NCI-H748 (cell line): ENCODE measurements around the gene KRT6B.
"Not testable (repeated sequence)": the region's sequence is repeated elsewhere in the genome, so short reads cannot be mapped to it uniquely, and the experiment has no call there.

Experiments
- DNase-seq: peaks from one replicate; lab custom pipeline; 2025; ENCODE audit not compliant: unreplicated experiment; lab: John Stamatoyannopoulos, UW

KRT6B gene

DNA sequence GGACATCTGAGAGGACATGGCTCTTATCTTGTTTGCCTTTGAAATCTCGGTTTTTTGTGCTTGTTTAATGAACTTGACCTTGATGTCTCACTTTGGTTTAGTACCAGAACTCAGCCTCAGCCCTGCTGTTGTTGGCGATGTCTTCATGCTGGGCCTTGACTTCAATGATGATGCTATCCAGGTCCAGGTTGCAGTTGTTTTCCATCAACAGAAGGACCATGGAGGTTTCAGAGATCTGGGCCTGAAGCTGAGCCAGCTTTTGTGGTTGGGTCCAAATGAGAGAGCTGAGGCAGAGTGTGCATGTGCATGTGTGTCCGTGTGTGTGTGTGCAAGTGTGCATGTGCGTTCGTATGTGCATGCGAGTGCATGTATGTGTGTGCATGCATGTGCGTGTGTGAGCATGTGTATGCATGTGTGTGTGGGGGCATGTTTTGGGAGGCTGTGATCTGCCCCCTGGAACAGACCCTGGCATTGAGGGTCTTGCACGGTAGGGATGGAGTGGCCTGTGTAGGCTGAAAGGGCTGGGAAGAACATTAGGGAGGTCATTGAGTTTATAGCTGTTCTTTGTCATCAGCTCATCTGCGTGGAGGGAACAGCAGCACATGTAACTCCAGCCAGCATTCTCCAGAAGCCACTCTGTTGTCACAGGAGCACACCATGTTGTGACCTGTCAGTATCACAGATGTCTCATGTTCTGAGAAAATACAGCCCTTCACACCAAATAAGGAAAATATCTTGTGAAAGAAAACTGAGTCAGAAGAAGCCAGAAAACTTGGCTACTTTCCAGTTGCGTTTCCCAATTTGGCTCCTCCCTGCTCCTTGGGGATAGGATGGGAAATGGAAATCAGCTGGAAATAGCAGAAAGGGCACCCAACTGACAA lies 35.8 kb downstream of the KRT6B start:
- DNase-seq: no peak

- DNase-seq: no peak
These were observed 37.0 kb downstream of the KRT6B start for GRCh38 chr12:52414936-52415335.

DNA sequence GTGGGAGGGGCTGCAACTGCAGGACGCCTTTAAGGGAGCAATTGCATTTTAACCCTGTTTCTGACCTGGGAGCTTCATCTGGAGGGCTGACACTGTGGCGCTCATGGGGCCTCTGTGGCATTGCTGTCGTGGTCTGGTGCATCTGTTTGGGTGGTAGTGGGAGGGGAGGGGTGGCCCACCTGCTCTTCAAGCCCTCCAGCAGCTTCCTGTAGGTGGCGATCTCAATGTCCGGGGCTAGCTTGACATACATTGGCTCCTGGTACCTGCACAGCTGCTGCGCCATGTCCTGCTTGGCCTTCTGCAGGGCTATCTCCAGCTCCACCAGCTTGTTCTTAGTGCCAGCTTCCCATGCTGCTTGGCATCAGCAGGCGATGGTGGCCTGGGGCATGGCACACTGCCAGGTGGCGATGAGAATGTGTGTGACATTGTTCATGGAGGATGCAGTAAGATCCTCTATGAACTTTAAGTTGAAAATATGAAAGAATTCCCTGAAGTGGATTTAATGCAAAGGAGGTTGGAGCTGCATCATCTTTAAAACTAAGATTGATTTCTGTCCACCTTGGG lies 38.1 kb downstream of the KRT6B start:
- DNase-seq: no peak

DNA sequence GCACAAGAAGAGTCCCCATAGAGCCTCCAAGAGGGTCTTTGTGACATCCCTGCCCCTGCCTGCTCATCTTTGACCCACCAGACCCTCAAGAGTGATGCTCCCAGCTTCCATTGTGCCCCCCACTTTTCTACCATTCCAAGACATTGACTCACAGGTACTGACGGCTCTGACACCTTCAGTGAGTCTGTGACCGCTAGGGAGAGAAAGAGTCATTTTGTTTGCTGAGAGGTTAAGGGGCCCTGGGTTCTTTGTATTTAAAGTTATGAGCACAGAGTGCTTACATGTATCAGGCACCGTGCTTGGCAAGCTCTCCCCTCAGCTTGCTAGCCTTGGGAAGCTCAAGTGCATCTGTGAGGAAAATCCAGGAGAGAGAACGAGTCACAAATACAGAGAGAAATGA lies 38.7 kb downstream of the KRT6B start:
- no peak for DNase-seq

DNA sequence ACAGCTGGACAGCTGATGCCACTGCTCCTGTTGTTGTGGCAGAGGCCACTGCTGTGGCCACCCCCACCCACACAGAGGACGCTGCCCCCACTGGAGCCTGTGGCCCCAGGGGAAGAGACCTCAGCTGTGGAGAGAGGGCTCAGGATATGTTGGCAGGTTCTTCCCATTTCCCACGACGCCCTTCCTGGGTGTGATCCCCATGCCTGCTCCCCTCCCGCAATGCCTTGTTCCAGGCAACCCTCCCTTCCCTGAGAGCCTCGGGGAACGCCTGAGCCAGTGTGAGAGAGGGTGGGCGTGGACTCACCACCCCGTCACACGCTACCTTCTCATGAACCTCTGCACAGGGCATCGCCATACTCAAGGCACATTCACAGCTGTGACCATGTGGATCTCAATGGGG lies 40.1 kb downstream of the KRT6B start:
- no peak for DNase-seq

DNA sequence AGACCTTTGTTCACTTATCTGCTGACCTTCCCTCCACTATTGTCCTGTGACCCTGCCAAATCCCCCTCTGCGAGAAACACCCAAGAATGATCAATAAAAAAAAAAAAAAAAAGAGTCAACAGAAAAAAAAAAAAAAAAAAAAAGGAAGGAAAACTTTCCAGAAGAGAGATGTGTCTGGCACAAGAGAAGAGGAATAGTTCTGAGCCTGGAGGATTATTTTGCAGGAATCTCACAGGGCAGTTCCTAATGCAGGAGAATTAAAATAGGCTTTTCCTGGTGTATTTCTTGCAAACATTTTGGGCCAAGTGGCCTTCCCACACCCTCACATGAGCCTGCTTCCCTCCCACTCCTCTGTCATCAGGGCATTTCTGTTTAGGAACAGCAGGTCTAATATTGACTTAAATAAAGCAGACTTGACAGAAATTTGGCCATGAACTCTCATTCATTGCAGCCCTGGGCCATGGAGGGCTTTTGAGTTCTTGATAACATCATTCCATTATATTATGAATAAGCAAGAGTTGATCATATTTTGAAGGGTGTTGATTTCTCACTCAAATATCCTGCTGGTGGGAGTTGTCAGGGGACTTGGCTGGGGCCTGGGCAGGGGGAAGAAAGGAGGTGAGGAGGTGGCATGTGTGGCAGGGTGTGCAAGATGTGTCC lies 41.2 kb downstream of the KRT6B start:
- DNase-seq: not testable (repeated sequence)

DNA sequence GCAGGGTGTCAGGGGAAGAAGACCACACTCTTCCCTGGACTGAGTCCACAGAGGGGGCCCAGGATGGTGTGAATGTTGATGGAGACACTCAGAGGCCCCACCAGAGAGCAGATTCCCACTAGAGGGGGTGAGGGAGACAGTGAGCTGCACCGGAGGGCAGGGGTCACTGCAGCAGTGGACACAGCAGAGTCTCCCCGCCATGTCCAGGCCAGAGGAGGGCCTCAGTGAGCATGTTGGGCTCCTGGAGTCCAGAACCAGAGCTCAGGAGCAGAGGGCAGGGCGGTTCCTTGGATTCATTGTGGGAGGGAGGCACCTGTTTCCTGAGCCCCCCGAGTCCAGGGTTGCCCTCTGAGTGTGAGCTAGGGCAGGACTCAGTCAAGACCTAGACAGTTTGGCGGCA lies 44.0 kb downstream of the KRT6B start:
- no peak for DNase-seq

DNA sequence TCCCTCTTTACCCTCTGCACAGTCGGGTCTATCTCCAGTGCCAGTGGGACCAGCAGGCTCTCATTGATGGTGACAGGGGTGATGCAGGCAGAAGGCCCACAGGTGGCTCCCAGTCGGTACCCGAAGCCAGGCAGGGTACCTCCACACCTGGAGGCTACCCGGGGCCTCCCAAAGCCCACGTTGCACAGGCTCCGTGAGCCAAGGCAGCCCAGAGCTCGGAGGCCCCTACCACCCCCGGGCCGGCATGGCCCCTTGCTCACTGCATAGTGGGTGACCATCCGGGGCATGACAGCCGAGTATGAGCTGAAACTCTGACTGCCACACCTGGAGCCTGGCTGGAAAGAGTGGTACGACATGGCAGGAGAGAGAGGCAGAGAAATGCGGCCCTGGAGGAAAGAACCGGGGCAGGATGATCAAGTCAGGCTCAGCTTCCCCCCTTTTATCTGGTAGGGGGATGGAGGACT lies 46.0 kb downstream of the KRT6B start, which contains the start of gene KRT82:
Gene KRT82, minus strand, starts transcription at position 414 of the 464 bp plus-strand sequence. Its CDS starts 58 bp downstream, at position 356.
- no peak for DNase-seq

DNA sequence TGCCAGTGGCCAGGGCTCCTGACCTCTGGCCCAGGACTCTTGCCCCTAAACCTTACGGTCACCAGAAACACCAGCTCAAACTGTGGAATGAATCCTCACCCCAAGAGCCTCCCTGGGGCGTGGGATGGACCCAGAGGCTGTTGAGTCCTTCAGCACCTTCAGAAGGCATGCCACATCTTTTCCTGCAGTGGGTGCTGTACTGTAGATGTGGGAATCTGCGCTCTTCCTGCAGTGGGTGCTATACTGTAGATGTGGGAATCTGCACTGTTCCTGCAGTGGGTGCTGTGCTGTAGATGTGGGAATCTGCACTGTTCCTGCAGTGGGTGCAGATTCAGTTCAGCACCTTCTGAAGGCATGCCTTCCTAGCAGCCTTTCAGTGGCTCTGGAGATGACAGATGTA lies 47.0 kb downstream of the KRT6B start:
- no peak for DNase-seq

DNA sequence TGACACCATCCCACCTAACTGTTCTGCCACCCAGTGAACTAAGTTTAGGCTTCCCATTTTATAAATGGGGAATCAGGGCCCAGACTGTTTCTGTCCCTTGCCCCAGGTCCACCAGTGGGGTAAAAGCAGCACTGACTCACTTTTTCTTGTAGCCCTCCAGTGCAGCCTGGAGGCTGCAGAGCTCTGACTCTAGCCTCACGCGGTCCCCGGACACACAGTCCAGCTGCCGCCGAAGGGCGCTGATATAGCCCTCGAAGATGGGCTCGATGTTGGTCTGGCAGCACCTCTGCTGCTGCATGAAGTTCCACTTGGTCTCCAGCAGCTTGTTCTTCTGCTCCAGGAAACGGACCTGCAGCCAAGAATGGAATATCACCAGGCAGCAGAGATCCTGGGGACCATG lies 48.4 kb downstream of the KRT6B start:
- DNase-seq: no peak

GRCh38 chr12:52402873-52403540 lies 48.9 kb downstream of the KRT6B start:
- no peak for DNase-seq

GRCh38 chr12:52402377-52402776 lies 49.6 kb downstream of the KRT6B start:
- no peak for DNase-seq

GRCh38 chr12:52401926-52402325 lies 50.0 kb downstream of the KRT6B start:
- DNase-seq: no peak

- DNase-seq: no peak
These were observed 50.4 kb downstream of the KRT6B start for GRCh38 chr12:52401526-52401925.

- DNase-seq: no peak
These were observed 51.0 kb downstream of the KRT6B start for GRCh38 chr12:52400906-52401305.

DNA sequence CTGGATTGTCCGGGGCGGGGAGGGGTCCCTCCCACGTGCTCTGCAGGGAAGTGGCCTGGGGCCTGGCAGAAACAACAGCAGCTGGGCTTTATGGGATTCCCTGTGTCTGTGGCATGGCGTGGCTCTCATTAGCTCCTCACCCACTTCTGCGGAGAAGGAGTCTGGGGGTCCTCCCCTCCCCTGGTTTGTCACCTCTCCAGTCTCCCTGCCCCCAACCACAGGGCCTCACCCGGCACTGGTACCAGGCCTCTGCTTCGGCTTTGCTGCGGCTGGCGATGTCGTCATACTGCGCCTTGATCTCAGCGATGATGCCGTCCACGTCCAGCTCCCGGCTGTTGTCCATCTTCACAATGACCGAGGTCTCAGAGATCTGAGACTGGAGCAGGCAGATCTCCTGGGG lies 52.2 kb downstream of the KRT6B start:
- no peak for DNase-seq

DNA sequence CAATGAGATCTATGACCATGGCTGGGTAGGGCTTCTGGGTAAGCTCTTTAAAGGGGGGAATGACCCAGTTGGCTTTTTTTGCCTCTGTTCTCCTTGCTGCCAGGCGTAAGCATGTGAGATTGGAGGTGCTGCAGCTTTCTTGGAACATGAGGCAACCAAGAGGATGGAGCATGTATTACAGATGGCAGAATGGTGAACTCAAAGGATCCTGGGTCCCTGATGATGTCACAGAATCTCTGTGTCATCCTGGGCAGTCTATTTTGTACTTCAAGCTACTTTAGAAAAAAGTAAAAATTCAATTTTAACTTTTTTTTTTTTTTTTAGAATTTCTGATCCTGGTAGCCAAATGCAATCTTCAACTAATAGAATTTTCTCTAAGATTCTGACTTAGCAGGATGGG lies 53.8 kb downstream of the KRT6B start:
- DNase-seq: no peak

GRCh38 chr12:52396656-52397055 lies 55.3 kb downstream of the KRT6B start:
- no peak for DNase-seq
